ENCODE data around the gene DOK1.

Gene DOK1

GRCh38 chr2:74577448-74577847, 22.9 kb downstream of the DOK1 start:
- H3K27ac ChIP-seq, result no peak overlapping the region
- peaks cover 32% of the 10 kb centered on the region for H3K4me1 ChIP-seq
- no peak overlapping the region for H3K9ac ChIP-seq
- H3K4me2 ChIP-seq, result peak overlapping the region; percentile 23
- 0 out of 2 replicates have a peak, but pooled peaks cover 3% of the 10 kb centered on the region for H3K9me3 ChIP-seq
- H3K36me3 ChIP-seq, result no peaks in the 10 kb centered on the region
- H4K20me1 ChIP-seq, result no peaks in the 10 kb centered on the region
- TF ChIP-seq Cebpa-rat (IDR thresholded peaks at IDR 0.05), result no peak
- no peak overlapping the region for H3K4me3 ChIP-seq
- no peaks in the 10 kb centered on the region for H3K27me3 ChIP-seq

- no peak overlapping the region for H3K9ac ChIP-seq
- H4K20me1 ChIP-seq, result no peaks in the 10 kb centered on the region
- H3K36me3 ChIP-seq, result no peaks in the 10 kb centered on the region
- no peaks in the 10 kb centered on the region for H3K27me3 ChIP-seq
- no peaks in the 10 kb centered on the region for H3K9me3 ChIP-seq
- no peak overlapping the region for H3K4me3 ChIP-seq
- no peak overlapping the region for H3K27ac ChIP-seq
- no peak for TF ChIP-seq Cebpa-rat (IDR thresholded peaks at IDR 0.05)
- H3K4me2 ChIP-seq, result no peak overlapping the region
- peaks cover 30% of the 10 kb centered on the region for H3K4me1 ChIP-seq
These were observed 23.9 kb downstream of the DOK1 start for GRCh38 chr2:74578408-74578807.

GRCh38 chr2:74581463-74581862, 26.9 kb downstream of the DOK1 start:
- no peak overlapping the region for H3K27ac ChIP-seq
- no peak overlapping the region for H3K4me2 ChIP-seq
- H3K4me3 ChIP-seq, result no peak overlapping the region
- H4K20me1 ChIP-seq, result no peaks in the 10 kb centered on the region
- no peak overlapping the region for H3K9ac ChIP-seq
- no peaks in the 10 kb centered on the region for H3K27me3 ChIP-seq
- H3K4me1 ChIP-seq, result peaks cover 36% of the 10 kb centered on the region
- H3K9me3 ChIP-seq, result no peaks in the 10 kb centered on the region
- no peaks in the 10 kb centered on the region for H3K36me3 ChIP-seq
- TF ChIP-seq Cebpa-rat (IDR thresholded peaks at IDR 0.05), result no peak

GRCh38 chr2:74582184-74582583, 27.7 kb downstream of the DOK1 start:
- no peak overlapping the region for H3K4me2 ChIP-seq
- no peak overlapping the region for H3K4me3 ChIP-seq
- TF ChIP-seq Cebpa-rat (IDR thresholded peaks at IDR 0.05), result no peak
- no peaks in the 10 kb centered on the region for H4K20me1 ChIP-seq
- H3K27ac ChIP-seq, result no peak overlapping the region
- no peaks in the 10 kb centered on the region for H3K27me3 ChIP-seq
- H3K9me3 ChIP-seq, result no peaks in the 10 kb centered on the region
- H3K36me3 ChIP-seq, result no peaks in the 10 kb centered on the region
- peaks cover 34% of the 10 kb centered on the region for H3K4me1 ChIP-seq
- H3K9ac ChIP-seq, result no peak overlapping the region

- no peak overlapping the region for H3K27ac ChIP-seq
- H3K4me1 ChIP-seq, result peaks cover 30% of the 10 kb centered on the region
- H4K20me1 ChIP-seq, result no peaks in the 10 kb centered on the region
- H3K4me3 ChIP-seq, result no peak overlapping the region
- no peaks in the 10 kb centered on the region for H3K9me3 ChIP-seq
- no peaks in the 10 kb centered on the region for H3K36me3 ChIP-seq
- no peak overlapping the region for H3K4me2 ChIP-seq
- H3K9ac ChIP-seq, result no peak overlapping the region
- H3K27me3 ChIP-seq, result no peaks in the 10 kb centered on the region
- TF ChIP-seq Cebpa-rat (IDR thresholded peaks at IDR 0.05), result no peak
These were observed 29.0 kb downstream of the DOK1 start for GRCh38 chr2:74583504-74583903.

- peaks cover 30% of the 10 kb centered on the region for H3K4me1 ChIP-seq
- H3K4me3 ChIP-seq, result no peak overlapping the region
- no peaks in the 10 kb centered on the region for H3K9me3 ChIP-seq
- TF ChIP-seq Cebpa-rat (IDR thresholded peaks at IDR 0.05), result no peak
- no peak overlapping the region for H3K9ac ChIP-seq
- no peaks in the 10 kb centered on the region for H3K27me3 ChIP-seq
- H4K20me1 ChIP-seq, result no peaks in the 10 kb centered on the region
- no peak overlapping the region for H3K4me2 ChIP-seq
- no peak overlapping the region for H3K27ac ChIP-seq
- no peaks in the 10 kb centered on the region for H3K36me3 ChIP-seq
These were observed 29.6 kb downstream of the DOK1 start for GRCh38 chr2:74584088-74584645.

- no peak for TF ChIP-seq Cebpa-rat (IDR thresholded peaks at IDR 0.05)
- H3K36me3 ChIP-seq, result no peaks in the 10 kb centered on the region
- H3K9ac ChIP-seq, result peak overlapping the region; percentile 25; the same call in 1 of the 2 replicates
- H3K4me3 ChIP-seq, result peak overlapping the region; percentile 3; the same call in 1 of the 2 replicates
- peak overlapping the region; percentile 13; the same call in 1 of the 2 replicates for H3K27ac ChIP-seq
- H3K27me3 ChIP-seq, result no peaks in the 10 kb centered on the region
- H3K9me3 ChIP-seq, result no peaks in the 10 kb centered on the region
- H4K20me1 ChIP-seq, result no peaks in the 10 kb centered on the region
- H3K4me1 ChIP-seq, result peaks cover 30% of the 10 kb centered on the region
- peak overlapping the region; percentile 78 for H3K4me2 ChIP-seq
These were observed 31.1 kb downstream of the DOK1 start for GRCh38 chr2:74585406-74586185.

- Histone ChIP-seq H3K36me3 (no peaks in the 10 kb centered on the region), H3K4me2 (no peak overlapping the region), H3K9me3 (no peaks in the 10 kb centered on the region), H3K4me3 (no peak overlapping the region), H3K4me1 (peaks cover 30% of the 10 kb centered on the region), H3K27me3 (no peaks in the 10 kb centered on the region), H4K20me1 (no peaks in the 10 kb centered on the region), H3K27ac (no peak overlapping the region), H3K9ac (no peak overlapping the region)
- no peak for TF ChIP-seq Cebpa-rat (IDR thresholded peaks at IDR 0.05)
These were observed 33.3 kb downstream of the DOK1 start for GRCh38 chr2:74587664-74588277.

GRCh38 chr2:74588664-74589063, 34.1 kb downstream of the DOK1 start:
- TF ChIP-seq Cebpa-rat (IDR thresholded peaks at IDR 0.05), result no peak
- Histone ChIP-seq H3K36me3 (no peaks in the 10 kb centered on the region), H4K20me1 (no peaks in the 10 kb centered on the region), H3K4me2 (no peak overlapping the region), H3K9me3 (no peaks in the 10 kb centered on the region), H3K9ac (no peak overlapping the region), H3K4me1 (peaks cover 30% of the 10 kb centered on the region), H3K4me3 (no peak overlapping the region), H3K27ac (no peak overlapping the region), H3K27me3 (no peaks in the 10 kb centered on the region)
